Fibroblast of pulmonary artery (primary cell): ENCODE data around the gene SNX32.
A peak's percentile ranks its signal among the peaks of the same experiment; 100 is the strongest.

Experiments used
- DNase-seq: peaks from one replicate; pipeline ENCODE4 v3.0.0-alpha.2; 2010; ENCODE audit warnings: low read depth
- H3K4me3 ChIP-seq: replicated peaks from 2 replicates; pipeline ENCODE4 v1.5.1; 2011; ENCODE audit warnings: low read depth, mild to moderate bottlenecking, control low read depth, low read length, moderate library complexity
- CTCF ChIP-seq: IDR thresholded peaks from 2 replicates; pipeline ENCODE4 v1.5.1; 2011; ENCODE audit warnings: mild to moderate bottlenecking, control low read depth, low read length, inconsistent platforms; ENCODE audit errors: missing control alignments

SNX32 gene

GRCh38 chr11:65858681-65859087, 24.9 kb downstream of the SNX32 start:
- no peak for DNase-seq
- TF ChIP-seq CTCF, result no peak
- peak overlapping the region; percentile 96 for H3K4me3 ChIP-seq

GRCh38 chr11:65859095-65859811, 25.5 kb downstream of the SNX32 start:
- no peak for TF ChIP-seq CTCF
- H3K4me3 ChIP-seq, result peak overlapping the region; percentile 96
- DNase-seq, result peak; percentile 99

- DNase-seq, result no peak
- H3K4me3 ChIP-seq, result peak overlapping the region; percentile 96
- TF ChIP-seq CTCF, result no peak
These were observed 26.1 kb downstream of the SNX32 start for GRCh38 chr11:65859812-65860277.

- peak; percentile 70 for TF ChIP-seq CTCF
- H3K4me3 ChIP-seq, result peak within 1 kb of the TSS; percentile 96
- peak; percentile 99 for DNase-seq
These were observed 26.8 kb downstream of the SNX32 start, which contains the start of gene MUS81 for GRCh38 chr11:65860278-65861164. TSS of gene MUS81 (plus strand) at chr11:65860433. CDS start at chr11:65860754, 321 bp downstream.

GRCh38 chr11:65861165-65861505, 27.4 kb downstream of the SNX32 start:
- peak overlapping the region; percentile 96 for H3K4me3 ChIP-seq
- TF ChIP-seq CTCF, result no peak
- no peak for DNase-seq

GRCh38 chr11:65861533-65862183, 27.9 kb downstream of the SNX32 start:
- peak overlapping the region; percentile 96 for H3K4me3 ChIP-seq
- DNase-seq, result no peak
- no peak for TF ChIP-seq CTCF
